ENCODE measurements around the gene GABRA1. TPM values are rescaled to one million over a fixed set of nuclear protein-coding genes. Genes with fewer than 3 reads are reported as not detected.

GABRA1 gene
- total and polyA plus RNA-seq, 2 donors (not counting 3 experiments of a cell fraction or from before 2014, with no cell fraction given): not detected

DNA sequence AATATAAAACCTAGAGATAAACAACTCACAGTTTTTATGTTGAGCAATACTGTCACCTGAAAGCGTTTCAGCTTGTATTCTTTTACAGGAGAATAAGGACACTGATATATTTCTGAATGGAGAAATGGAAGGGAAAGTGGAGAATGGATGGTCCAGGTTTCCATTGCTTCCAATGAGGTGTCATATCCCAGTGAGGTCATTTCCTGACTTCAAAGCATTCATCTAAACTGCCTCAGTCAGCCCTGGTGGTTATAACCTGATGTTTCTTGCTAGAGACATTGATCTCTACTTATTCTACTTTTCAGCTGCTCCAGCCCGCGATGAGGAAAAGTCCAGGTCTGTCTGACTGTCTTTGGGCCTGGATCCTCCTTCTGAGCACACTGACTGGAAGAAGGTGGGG, 2.6 kb downstream of the GABRA1 start:
- dilution Hi-C loops (cut with MboI; ENCODE audit: extremely low pct_ligation_motif_present, low sequenced_read_pairs) (no loop called here), intact Hi-C loops (cut with micrococcal nuclease) (loop anchor here (2.0 kb wide), 1 partner anchor 1496 kb away; no protein-coding TSS in a partner anchor)
- H3K4me2 ChIP-seq (ENCODE audit: insufficient read depth, low read length): no peak overlapping the region
- no peaks in the 10 kb centered on the region for H3K36me3 ChIP-seq (ENCODE audit: control insufficient read depth in 2 of 2, extremely low read depth in 1 of 2, insufficient read depth in 2 of 2, low read length in 2 of 2)
- no peak for TF ChIP-seq GATA2 (IDR thresholded peaks at IDR 0.05; ENCODE audit: insufficient read depth, insufficient read length, low read depth, low read length)
- no peak for TF ChIP-seq POLR2AphosphoS5 (IDR thresholded peaks at IDR 0.05; ENCODE audit: insufficient read depth, low read depth, low read length)
- TF ChIP-seq, protein P1, sequence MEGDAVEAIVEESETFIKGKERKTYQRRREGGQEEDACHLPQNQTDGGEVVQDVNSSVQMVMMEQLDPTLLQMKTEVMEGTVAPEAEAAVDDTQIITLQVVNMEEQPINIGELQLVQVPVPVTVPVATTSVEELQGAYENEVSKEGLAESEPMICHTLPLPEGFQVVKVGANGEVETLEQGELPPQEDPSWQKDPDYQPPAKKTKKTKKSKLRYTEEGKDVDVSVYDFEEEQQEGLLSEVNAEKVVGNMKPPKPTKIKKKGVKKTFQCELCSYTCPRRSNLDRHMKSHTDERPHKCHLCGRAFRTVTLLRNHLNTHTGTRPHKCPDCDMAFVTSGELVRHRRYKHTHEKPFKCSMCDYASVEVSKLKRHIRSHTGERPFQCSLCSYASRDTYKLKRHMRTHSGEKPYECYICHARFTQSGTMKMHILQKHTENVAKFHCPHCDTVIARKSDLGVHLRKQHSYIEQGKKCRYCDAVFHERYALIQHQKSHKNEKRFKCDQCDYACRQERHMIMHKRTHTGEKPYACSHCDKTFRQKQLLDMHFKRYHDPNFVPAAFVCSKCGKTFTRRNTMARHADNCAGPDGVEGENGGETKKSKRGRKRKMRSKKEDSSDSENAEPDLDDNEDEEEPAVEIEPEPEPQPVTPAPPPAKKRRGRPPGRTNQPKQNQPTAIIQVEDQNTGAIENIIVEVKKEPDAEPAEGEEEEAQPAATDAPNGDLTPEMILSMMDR (IDR thresholded peaks at IDR 0.05; ENCODE audit: extremely low read depth in 1 of 2, insufficient read depth in 1 of 2, low read depth in 1 of 2, low read length in 2 of 2): no peak
- TF ChIP-seq POLR2A (IDR thresholded peaks at IDR 0.05; ENCODE audit: low read depth, low read length): no peak
- no peak for TF ChIP-seq JUN (IDR thresholded peaks at IDR 0.05; ENCODE audit: borderline replicate concordance, insufficient read depth, insufficient read length, low read depth)
- no peak for TF ChIP-seq EZH2 (IDR thresholded peaks at IDR 0.05; ENCODE audit: borderline replicate concordance, low read depth, low read length, severe bottlenecking)
- no peak for TF ChIP-seq MYC (IDR thresholded peaks at IDR 0.05; ENCODE audit: low read depth, low read length)
- TF ChIP-seq, protein P2, sequence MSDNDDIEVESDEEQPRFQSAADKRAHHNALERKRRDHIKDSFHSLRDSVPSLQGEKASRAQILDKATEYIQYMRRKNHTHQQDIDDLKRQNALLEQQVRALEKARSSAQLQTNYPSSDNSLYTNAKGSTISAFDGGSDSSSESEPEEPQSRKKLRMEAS (IDR thresholded peaks at IDR 0.05; ENCODE audit: insufficient read depth, insufficient read length): no peak
- TF ChIP-seq FOS (IDR thresholded peaks at IDR 0.05; ENCODE audit: borderline replicate concordance, insufficient read depth, low read length): no peak
- POLR2A ChIA-PET: no interaction called here
- no peaks in the 10 kb centered on the region for H4K20me1 ChIP-seq (replicated peaks; ENCODE audit: control insufficient read depth, extremely low read depth, insufficient read depth, low read length)
- no peak overlapping the region for H3K27ac ChIP-seq (ENCODE audit: insufficient read depth, low read depth, low read length)
- no peak overlapping the region for H3K9ac ChIP-seq (replicated peaks; ENCODE audit: extremely low read depth, insufficient read depth, low read length)
- H3K9me3 ChIP-seq (replicated peaks; ENCODE audit: control insufficient read depth, insufficient read depth, low read length): no peaks in the 10 kb centered on the region
- H3K4me1 ChIP-seq (ENCODE audit: control insufficient read depth, extremely low read depth, insufficient read depth, low read length): no peaks in the 10 kb centered on the region
- DNase-seq (ENCODE audit: low read depth, low spot score) (no peak), FAIRE-seq (no peak)
- no peaks in the 10 kb centered on the region for H3K27me3 ChIP-seq (ENCODE audit: control insufficient read depth in 2 of 2, insufficient read depth in 2 of 2, low read length in 2 of 2)
- no peak overlapping the region for H2AFZ ChIP-seq (ENCODE audit: low read depth, low read length)
- no TSS peak for BruUV-seq (replicated peaks)
- H3K9me1 ChIP-seq (replicated peaks; ENCODE audit: control insufficient read depth, extremely low read depth, insufficient read depth, low read length): no peaks in the 10 kb centered on the region
- CTCF ChIA-PET: no interaction called here
- no peaks in the 10 kb centered on the region for H3K79me2 ChIP-seq (ENCODE audit: control insufficient read depth, insufficient read depth, low read length)
- H3K4me3 ChIP-seq (replicated peaks in 1 of 3; ENCODE audit: insufficient read depth in 1 of 3, low read depth in 1 of 3, low read length in 3 of 3): no peak overlapping the region

Measured in endothelial cell of umbilical vein (primary cell).